ENCODE results near the gene AFG3L2. TPM values are rescaled to one million over a fixed set of nuclear protein-coding genes. Genes with fewer than 3 reads are reported as not detected.

The AFG3L2 gene
- total and polyA plus RNA-seq, 9 of the 15 experiments (the other 6 are each of a cell fraction or from before 2014, with no cell fraction given) = 24.1 to 109 (median 84.0) TPM

- TF ChIP-seq JUND (IDR thresholded peaks at IDR 0.05; ENCODE audit: borderline replicate concordance, low read depth, low read length) (peak; percentile 99), JUND (tag; IDR thresholded peaks at IDR 0.05; ENCODE audit: borderline replicate concordance, low read depth, low read length) (peak; percentile 99), CREB3L1 (IDR thresholded peaks at IDR 0.05; ENCODE audit: borderline replicate concordance, low read depth) (0 out of 2 replicates have a peak, but pooled peaks have one; percentile 27), NCOA1 (IDR thresholded peaks at IDR 0.05; ENCODE audit: low read depth) (no peak), RCOR1 (IDR thresholded peaks at IDR 0.05; ENCODE audit: borderline replicate concordance in 1 of 2, low read depth in 2 of 2, low read length in 2 of 2) (peak in 1 of 2 experiments; percentile 69; a peak in 2 of 4 replicates), ARNT (IDR thresholded peaks at IDR 0.05) (peak in 1 of 2 experiments; percentile 77; a peak in 1 of 4 replicates), ZNF445 (CRISPR knock-in tag; IDR thresholded peaks at IDR 0.05; ENCODE audit: low read depth) (no peak), ZNF146 (CRISPR knock-in tag; IDR thresholded peaks at IDR 0.05; ENCODE audit: unreplicated experiment) (no peak), U2AF1 (optimal IDR thresholded peaks at IDR 0.05; ENCODE audit: low read depth, low read length) (no peak), TRIM24 (IDR thresholded peaks at IDR 0.05) (peak; percentile 28 to 44; a peak in 1 of 4 replicates), EP300 (IDR thresholded peaks at IDR 0.05; ENCODE audit: low read length) (peak; percentile 68; the same call in 1 of the 2 replicates), CCAR2 (IDR thresholded peaks at IDR 0.05; ENCODE audit: low read depth, low read length) (no peak), EHMT2 (IDR thresholded peaks at IDR 0.05) (peak; percentile 68), FOS (IDR thresholded peaks at IDR 0.05; ENCODE audit: extremely low read depth, insufficient read length) (peak; percentile 78), ATF3 (IDR thresholded peaks at IDR 0.05) (peak; percentile 99), ATF3 (CRISPR knock-in tag; conservative IDR thresholded peaks at IDR 0.05) (peak; percentile 19; the same call in 1 of the 2 replicates), GTF3C2 (IDR thresholded peaks at IDR 0.05; ENCODE audit: borderline replicate concordance, extremely low read depth, insufficient read length) (peak; percentile 47), ZNF316 (IDR thresholded peaks at IDR 0.05) (peak; percentile 99), SMARCC2 (IDR thresholded peaks at IDR 0.05; ENCODE audit: low read depth) (peak; percentile 90), E2F8 (IDR thresholded peaks at IDR 0.05; ENCODE audit: low read depth, partially characterized antibody) (peak; percentile 52)
These were observed 26.8 kb upstream of the AFG3L2 start (continued) for GRCh38 chr18:12403601-12404506.
